Calu3 (cell line): ENCODE results near the gene ACAD11. TPM values are rescaled to one million over a fixed set of nuclear protein-coding genes. Genes with fewer than 3 reads are reported as not detected.

Experiments
- BruUV-seq: library from RNA; stranded (reverse); fragments of 400-500 nt; replicated peaks from 2 replicates; lab custom pipeline; 2021; lab: Mats Ljungman, UMichigan
- CTCF ChIA-PET: fragments of 300-600 bp; sonication (Branson Sonifier 250); formaldehyde crosslinking; loops from one replicate; lab custom pipeline; 2022; ENCODE audit warnings: antibody characterized with exemption; lab: Charles Lee
- DNase-seq: peaks from one replicate; pipeline ENCODE4 v3.0.0; 2022
- H3K27ac Mint-ChIP-seq: one replicate; pipeline ENCODE4 v1.8.0; 2022; ENCODE audit warnings: mixed read lengths; ENCODE audit not compliant: unreplicated experiment
- H3K27me3 Mint-ChIP-seq: one replicate; pipeline ENCODE4 v1.8.0; 2022; ENCODE audit warnings: mixed read lengths; ENCODE audit not compliant: unreplicated experiment
- H3K36me3 Mint-ChIP-seq: one replicate; pipeline ENCODE4 v1.8.0; 2022; ENCODE audit warnings: mild to moderate bottlenecking, moderate library complexity, mixed read lengths; ENCODE audit not compliant: insufficient read depth, unreplicated experiment
- H3K4me1 Mint-ChIP-seq: one replicate; pipeline ENCODE4 v1.8.0; 2022; ENCODE audit warnings: mild to moderate bottlenecking, low read depth, mixed read lengths; ENCODE audit not compliant: unreplicated experiment
- H3K4me3 Mint-ChIP-seq: one replicate; pipeline ENCODE4 v1.8.0; 2022; ENCODE audit warnings: mild to moderate bottlenecking, low read depth, moderate library complexity, mixed read lengths; ENCODE audit not compliant: unreplicated experiment
- H3K9me3 Mint-ChIP-seq: one replicate; pipeline ENCODE4 v1.8.0; 2022; ENCODE audit warnings: low read depth, mixed read lengths; ENCODE audit not compliant: unreplicated experiment
- intact Hi-C: fragments of 100-400 bp; cut with micrococcal nuclease; formaldehyde crosslinking; loops from one replicate; pipeline ENCODE4 v1.10.0; 2022; ENCODE audit not compliant: unreplicated experiment
- total RNA-seq: library from RNA; stranded (reverse); gene quantifications from 2 replicates; pipeline ENCODE4 v1.2.3, GENCODE V29; 2022
- TF ChIP-seq, protein P1 (sequence below): fragments of 200-600 bp; IDR thresholded peaks from one replicate; pipeline ENCODE4 v1.8.0; 2022; ENCODE audit warnings: antibody characterized with exemption; ENCODE audit not compliant: unreplicated experiment

Gene ACAD11
- total RNA-seq, 1 experiment from 2014 or later, result 14.6 TPM

DNA sequence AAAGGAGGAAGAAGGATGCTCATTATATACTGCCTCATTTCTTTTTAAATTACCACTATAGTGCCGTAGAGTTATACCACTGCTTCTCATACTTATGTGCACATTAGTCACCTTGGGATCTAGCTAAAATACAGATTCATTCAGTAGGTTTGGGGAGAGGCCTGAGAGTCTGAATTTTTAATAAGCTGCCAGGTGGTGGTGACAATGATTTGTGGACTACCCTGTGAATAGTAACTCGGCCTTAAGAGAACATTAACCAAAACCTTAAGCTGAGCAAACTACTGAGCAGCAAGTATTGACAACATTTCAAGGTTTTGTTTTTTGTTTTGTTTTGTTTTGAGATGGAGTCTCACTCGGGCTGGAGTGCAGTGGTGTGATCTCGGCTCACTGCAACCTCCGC is 20.3 kb upstream of the ACAD11 start:
- no peak for DNase-seq
- H3K4me1 Mint-ChIP-seq, result no peaks in the 10 kb centered on the region
- no TSS peak for BruUV-seq
- H3K4me3 Mint-ChIP-seq, result no peak overlapping the region
- peaks cover 45% of the 10 kb centered on the region for H3K36me3 Mint-ChIP-seq
- CTCF ChIA-PET, result interaction anchor here (0.8 kb wide), 1 partner anchor 20 kb away, joined by 3 read pairs; the partner anchor contains the start of genes ACAD11 and UBA5
- H3K27ac Mint-ChIP-seq, result no peak overlapping the region
- TF ChIP-seq, protein P1, sequence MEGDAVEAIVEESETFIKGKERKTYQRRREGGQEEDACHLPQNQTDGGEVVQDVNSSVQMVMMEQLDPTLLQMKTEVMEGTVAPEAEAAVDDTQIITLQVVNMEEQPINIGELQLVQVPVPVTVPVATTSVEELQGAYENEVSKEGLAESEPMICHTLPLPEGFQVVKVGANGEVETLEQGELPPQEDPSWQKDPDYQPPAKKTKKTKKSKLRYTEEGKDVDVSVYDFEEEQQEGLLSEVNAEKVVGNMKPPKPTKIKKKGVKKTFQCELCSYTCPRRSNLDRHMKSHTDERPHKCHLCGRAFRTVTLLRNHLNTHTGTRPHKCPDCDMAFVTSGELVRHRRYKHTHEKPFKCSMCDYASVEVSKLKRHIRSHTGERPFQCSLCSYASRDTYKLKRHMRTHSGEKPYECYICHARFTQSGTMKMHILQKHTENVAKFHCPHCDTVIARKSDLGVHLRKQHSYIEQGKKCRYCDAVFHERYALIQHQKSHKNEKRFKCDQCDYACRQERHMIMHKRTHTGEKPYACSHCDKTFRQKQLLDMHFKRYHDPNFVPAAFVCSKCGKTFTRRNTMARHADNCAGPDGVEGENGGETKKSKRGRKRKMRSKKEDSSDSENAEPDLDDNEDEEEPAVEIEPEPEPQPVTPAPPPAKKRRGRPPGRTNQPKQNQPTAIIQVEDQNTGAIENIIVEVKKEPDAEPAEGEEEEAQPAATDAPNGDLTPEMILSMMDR, result no peak
- H3K9me3 Mint-ChIP-seq, result no peaks in the 10 kb centered on the region
- no peaks in the 10 kb centered on the region for H3K27me3 Mint-ChIP-seq
- intact Hi-C loops, result no loop called here

GRCh38 chr3:132675408-132675807 is 15.8 kb upstream of the ACAD11 start:
- Mint-ChIP-seq H3K36me3 (peaks cover 59% of the 10 kb centered on the region), H3K9me3 (no peaks in the 10 kb centered on the region), H3K4me1 (no peaks in the 10 kb centered on the region), H3K4me3 (no peak overlapping the region), H3K27me3 (no peaks in the 10 kb centered on the region), H3K27ac (no peak overlapping the region)
- no TSS peak for BruUV-seq
- CTCF ChIA-PET, result no interaction called here
- TF ChIP-seq, protein P1, result no peak
- DNase-seq, result no peak
- intact Hi-C loops, result no loop called here

- H3K4me1 Mint-ChIP-seq, result peaks cover 7% of the 10 kb centered on the region
- no peak overlapping the region for H3K27ac Mint-ChIP-seq
- no peak for DNase-seq
- intact Hi-C loops, result no loop called here
- TF ChIP-seq, protein P1, result no peak
- CTCF ChIA-PET, result no interaction called here
- H3K36me3 Mint-ChIP-seq, result peaks cover 28% of the 10 kb centered on the region
- H3K27me3 Mint-ChIP-seq, result no peaks in the 10 kb centered on the region
- H3K9me3 Mint-ChIP-seq, result no peaks in the 10 kb centered on the region
- no peak overlapping the region for H3K4me3 Mint-ChIP-seq
- BruUV-seq, result no TSS peak
Measured at GRCh38 chr3:132669256-132669777, 9.7 kb upstream of the ACAD11 start.

GRCh38 chr3:132665230-132665745 is 5.7 kb upstream of the ACAD11 start:
- no peaks in the 10 kb centered on the region for H3K9me3 Mint-ChIP-seq
- BruUV-seq, result no TSS peak
- H3K27me3 Mint-ChIP-seq, result no peaks in the 10 kb centered on the region
- peaks cover 28% of the 10 kb centered on the region for H3K4me1 Mint-ChIP-seq
- H3K36me3 Mint-ChIP-seq, result peaks cover 18% of the 10 kb centered on the region
- TF ChIP-seq, protein P1, result no peak
- CTCF ChIA-PET, result no interaction called here
- no peak overlapping the region for H3K27ac Mint-ChIP-seq
- no peak for DNase-seq
- H3K4me3 Mint-ChIP-seq, result no peak overlapping the region
- intact Hi-C loops, result no loop called here
